Skin epidermis (tissue), 12 donors: ENCODE data around the gene FKBP8.
A peak's percentile ranks its signal among the peaks of the same experiment; 100 is the strongest.
"Not testable (repeated sequence)": the region's sequence is repeated elsewhere in the genome, so short reads cannot be mapped to it uniquely, and the experiment has no call there.

Experiments
- H3K27ac ChIP-seq, 21 experiments: fragments of 200-600 bp; sonication (generic) in 11 of 21; one replicate each; pipeline ENCODE4 v1.5.0; 2020; ENCODE audit warnings: mild to moderate bottlenecking in 3 of 21, inconsistent platforms in 2 of 21, moderate library complexity in 2 of 21
- H3K4me3 ChIP-seq, 7 experiments: fragments of 200-600 bp; sonication (generic) in 2 of 7; one replicate each; pipeline ENCODE4 v1.5.0; 2020; ENCODE audit warnings: inconsistent platforms in 2 of 7, mild to moderate bottlenecking in 2 of 7, moderate library complexity in 1 of 7

FKBP8 gene

DNA sequence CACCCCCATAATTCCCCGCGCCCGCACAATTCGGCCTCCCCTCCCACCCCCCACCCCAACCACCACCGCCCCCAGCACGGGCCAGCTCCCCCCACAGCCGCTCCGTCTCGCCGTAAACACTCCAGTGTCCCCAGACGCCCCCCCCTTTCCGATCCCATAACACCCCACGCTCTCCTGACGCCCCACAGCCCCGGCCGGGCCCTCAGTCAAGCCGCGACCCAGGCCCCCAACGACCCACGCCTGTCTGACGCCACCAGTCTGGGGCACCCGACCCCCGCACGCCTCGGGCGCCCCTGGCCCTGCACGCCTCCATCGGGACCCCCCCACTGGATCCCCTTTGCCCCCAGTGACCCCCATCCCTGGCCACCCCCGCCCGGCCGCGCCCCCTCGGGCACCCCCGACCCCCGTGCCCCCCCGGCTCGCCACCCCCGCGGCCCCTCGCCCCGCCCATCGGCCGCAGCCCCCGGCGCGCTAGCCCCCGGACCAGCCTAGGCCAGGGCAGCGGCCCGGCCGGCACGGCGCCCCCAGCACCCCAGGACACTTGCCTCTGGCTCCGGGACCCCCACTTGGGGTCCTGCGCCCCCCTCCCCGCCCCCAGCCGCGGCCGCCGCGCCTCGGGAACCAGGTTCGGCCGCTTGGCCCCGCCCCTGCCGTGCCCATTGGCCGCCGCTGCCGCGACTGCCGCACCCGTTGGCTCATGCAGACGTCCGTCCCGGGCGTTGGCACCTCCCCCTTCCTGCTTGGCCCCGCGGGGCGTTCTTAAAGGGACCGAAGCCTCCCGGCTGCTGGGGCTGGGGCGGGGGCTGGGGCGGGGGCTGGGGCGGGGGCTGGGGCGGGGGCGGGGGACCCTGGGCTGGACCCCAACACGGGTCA is at the start of gene FKBP8:
TSS of gene FKBP8 (minus strand) at position 633 of the 873 bp plus-strand sequence. CDS start 1,603 bp downstream, outside the sequence.
- Histone ChIP-seq H3K27ac (peak within 1 kb of the TSS; percentile 86 to 97 (median 92)), H3K4me3 (peak within 1 kb of the TSS; percentile 58 to 82 (median 66))

GRCh38 chr19:18592732-18593131 is 49.4 kb upstream of the FKBP8 start:
- H3K27ac ChIP-seq, result peak overlapping the region in 1 of 21 experiments; percentile 10
- not testable (repeated sequence) for H3K4me3 ChIP-seq

DNA sequence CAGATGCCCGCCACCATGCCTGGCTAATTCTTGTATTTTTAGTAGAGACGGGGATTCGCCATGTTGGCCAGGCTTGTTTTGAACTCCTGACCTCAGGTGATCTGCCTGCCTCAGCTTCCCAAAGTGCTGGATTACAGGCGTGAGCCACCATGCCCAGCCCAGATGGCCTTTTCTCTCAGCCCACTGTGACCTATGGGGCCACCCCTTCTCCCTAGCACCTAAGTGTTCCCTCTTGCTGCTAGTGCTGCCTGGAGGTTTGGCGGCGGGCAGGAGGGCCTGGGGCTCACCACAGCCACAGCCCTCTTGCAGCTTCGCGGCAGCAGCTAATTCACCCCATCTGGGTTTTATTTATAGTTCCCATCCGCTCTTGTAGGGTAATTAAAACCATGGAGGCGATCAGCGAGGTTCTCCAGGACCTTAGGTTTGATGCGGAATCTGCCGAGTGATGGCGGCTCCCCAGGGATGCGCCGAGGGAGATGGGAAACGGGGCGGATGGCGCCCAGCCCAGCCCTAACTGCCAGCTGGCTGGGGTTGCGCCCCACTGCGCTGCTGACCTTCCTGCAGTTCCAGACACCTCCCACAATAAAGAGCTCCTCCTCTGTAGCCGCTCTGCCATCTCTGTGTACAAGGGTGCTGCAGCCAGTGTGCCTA is 48.5 kb upstream of the FKBP8 start:
- Histone ChIP-seq H3K4me3 (no peak overlapping the region), H3K27ac (no peak overlapping the region)

DNA sequence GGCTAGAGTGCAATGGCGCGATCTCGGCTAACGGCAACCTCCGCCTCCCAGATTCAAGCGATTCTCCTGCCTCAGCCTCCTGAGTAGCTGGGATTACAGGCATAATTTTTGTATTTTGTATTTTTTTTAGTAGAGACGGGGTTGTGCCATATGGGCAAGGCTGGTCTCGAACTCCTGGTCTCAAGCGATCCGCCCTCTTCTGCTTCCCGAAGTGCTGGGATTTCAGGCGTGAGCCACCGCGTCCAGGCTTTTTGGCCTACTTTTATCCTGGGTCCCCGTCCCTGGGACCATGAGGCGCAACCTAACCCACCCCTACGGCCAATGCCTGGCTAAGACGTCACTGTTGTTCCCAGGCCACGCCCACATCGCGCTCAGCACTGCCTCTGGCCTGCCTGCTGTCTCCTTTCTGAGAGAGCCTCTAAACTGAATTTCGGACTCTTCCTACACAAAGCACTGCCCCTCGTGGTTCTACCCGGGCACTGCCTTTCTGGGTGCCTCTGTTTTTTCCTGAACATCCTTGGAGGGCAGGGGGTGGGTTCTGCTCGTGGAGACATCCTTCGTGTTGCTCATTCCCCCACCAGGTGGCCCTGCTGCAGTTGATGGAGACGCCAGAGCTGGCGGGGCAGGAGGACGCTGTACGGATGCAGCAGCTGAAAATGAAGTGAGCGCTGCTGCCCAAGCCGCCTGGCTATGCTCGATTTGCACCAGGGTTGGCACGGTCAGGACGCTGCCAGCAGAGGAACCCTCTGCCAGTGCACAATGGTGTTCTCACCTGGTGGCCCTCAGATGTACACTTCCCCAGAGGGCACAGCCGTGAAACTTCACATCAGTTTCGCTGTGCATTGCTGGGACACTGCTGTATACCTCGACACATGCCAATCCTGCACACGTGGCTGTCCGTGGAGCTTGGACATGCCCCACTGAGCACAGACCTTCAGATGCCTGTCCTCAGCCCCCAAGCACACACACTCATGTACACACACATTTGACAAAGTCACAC is 47.2 kb upstream of the FKBP8 start:
- peak overlapping the region in 4 of 21 experiments; percentile 13 to 92 (median 82) for H3K27ac ChIP-seq
- H3K4me3 ChIP-seq, result peak overlapping the region in 4 of 7 experiments; percentile 59 to 91 (median 72)

DNA sequence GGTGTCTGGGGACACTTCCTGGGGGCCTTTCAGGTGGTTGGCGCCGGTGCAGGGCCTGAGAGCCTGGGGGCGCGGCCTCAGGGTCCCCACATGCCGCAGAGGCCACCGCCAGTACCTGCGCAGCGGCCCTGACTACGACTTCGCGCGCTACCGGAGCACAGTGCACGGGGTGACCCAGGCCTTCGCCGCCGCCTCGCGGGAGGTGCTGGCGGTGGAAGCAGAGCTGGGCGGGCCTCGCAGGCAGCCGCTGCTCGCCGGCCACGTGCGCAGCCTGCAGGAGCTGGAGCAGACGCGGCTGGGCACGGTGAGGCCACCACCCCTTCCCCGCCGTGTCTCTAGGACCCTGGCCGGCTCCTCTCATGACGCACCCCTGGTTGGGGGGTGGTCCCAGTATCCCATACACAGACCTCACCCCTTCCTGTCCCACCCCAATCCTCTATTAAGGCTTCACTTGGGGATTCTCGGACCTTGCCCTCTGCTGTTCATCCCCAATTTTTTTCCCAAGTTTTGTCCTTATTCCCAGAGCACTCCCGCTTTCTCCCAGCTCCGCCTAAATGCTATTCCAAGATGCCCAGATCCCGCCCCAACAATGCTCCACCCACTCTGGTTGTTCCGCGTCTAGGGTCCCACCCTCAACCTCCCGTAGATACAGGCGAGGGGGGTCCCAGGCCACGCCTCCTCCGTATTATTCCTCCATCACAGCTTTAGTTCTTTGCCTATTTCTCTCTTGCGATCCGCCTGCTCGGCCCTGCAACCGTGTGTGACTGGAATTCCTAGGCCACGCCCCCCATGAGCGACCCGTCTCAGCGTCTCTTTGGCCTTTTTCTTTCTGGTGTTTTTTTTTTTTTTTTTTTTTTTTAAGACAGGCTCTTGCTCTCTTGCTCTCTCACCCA is 46.3 kb upstream of the FKBP8 start:
- H3K4me3 ChIP-seq, result peak overlapping the region; percentile 49 to 93 (median 83)
- peak overlapping the region; percentile 68 to 98 (median 91) for H3K27ac ChIP-seq

DNA sequence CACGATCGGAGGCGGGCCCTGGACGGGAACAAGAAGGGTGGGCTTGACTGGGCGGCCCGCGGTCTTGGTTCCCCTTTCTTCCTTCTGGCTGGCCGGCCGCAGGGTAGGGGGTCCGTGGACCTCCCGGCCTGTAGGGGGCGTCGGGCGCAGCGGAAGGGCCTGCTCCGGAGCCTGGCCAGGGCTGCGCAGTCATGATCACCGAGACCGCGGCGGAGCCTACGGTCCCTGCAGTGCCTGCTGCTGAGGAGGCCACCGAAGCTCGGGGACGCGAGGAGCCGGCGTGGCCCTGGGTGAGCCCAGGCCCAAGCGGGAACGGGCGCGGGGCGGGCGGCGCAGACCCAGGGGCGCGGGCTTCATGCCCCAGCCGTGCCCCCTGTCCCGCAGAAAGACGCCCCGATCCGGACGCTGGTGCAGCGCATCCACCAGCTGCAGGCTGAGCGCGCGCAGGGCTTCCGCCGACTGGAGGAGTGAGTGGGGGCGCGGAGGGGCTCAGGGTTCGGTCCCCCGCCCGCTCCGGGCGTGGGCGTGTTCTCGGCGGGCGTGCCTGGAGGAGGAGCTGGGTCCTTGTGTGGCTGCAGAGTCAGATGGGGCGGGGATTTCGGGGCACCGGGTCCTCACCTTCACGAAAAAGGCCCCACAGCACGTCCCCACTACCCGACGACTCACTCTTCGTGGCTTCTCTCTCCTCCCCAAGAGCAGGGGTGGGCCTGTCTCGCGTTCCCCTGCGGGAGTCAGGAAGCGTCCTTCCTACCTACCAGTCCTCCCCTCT is 45.4 kb upstream of the FKBP8 start, which contains the start of gene REX1BD:
TSS of gene REX1BD (plus strand) at position 188 of the 769 bp plus-strand sequence. CDS start at position 192, 4 bp downstream.
- H3K27ac ChIP-seq, result peak within 1 kb of the TSS; percentile 68 to 98 (median 91)

GRCh38 chr19:18587962-18588610 is 44.7 kb upstream of the FKBP8 start:
- peak overlapping the region; percentile 49 to 93 (median 83) for H3K4me3 ChIP-seq

More for the DNA sequence above, 45.4 kb upstream of the FKBP8 start, which contains the start of gene REX1BD:
- peak within 1 kb of the TSS; percentile 49 to 93 (median 83) for H3K4me3 ChIP-seq

DNA sequence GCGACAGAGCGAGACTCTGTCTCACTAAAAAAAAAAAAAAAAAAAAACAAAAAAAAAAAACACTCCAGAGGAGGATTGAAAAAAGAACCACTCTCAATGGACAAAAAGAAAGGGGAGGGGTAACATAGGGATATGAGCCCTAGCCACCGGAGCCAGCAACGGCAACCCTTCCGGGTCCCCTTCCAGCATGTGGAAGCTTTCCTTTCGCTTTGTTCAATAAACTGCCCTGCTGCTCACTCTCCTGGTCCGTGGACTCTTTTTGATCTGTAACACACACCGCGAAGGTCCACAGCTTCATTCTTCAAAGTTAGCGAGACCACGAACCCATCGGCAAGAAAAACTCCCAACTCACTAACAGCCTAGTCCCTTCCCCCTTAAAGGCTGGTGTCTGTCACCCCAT is 44.2 kb upstream of the FKBP8 start:
- H3K4me3 ChIP-seq, result no peak overlapping the region

More at GRCh38 chr19:18587962-18588610, 44.7 kb upstream of the FKBP8 start:
- H3K27ac ChIP-seq, result peak overlapping the region in 20 of 21 experiments; percentile 73 to 98 (median 91)

GRCh38 chr19:18586306-18586705 is 42.9 kb upstream of the FKBP8 start:
- no peak overlapping the region for H3K4me3 ChIP-seq
- no peak overlapping the region for H3K27ac ChIP-seq

More for the DNA sequence above, 44.2 kb upstream of the FKBP8 start:
- H3K27ac ChIP-seq, result peak overlapping the region in 10 of 21 experiments; percentile 73 to 97 (median 92)

- Histone ChIP-seq H3K27ac (no peak overlapping the region), H3K4me3 (no peak overlapping the region)
Observed at GRCh38 chr19:18580311-18580710, 36.9 kb upstream of the FKBP8 start.

GRCh38 chr19:18577365-18577914 is 34.1 kb upstream of the FKBP8 start:
- no peak overlapping the region for H3K27ac ChIP-seq
- H3K4me3 ChIP-seq, result no peak overlapping the region

DNA sequence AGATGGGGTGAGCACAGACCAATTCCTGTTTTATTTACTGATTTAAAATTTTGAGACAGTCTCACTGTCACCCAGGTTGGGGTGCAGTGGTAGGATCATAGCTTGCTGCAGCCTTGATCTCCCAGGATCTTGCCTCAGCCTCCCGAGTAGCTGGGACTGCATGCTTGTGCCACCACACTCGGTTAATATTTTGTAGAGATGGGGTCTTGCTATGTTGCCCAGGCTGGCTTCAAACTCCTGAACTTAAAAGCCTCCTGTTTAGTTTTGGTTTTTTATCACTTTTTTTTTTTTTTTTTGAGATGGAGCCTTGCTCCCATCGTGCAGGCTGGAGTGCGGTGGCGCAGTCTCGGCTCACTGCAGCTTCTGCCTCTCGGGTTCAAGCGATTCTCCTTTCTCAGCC is 33.0 kb upstream of the FKBP8 start:
- Histone ChIP-seq H3K4me3 (no peak overlapping the region), H3K27ac (no peak overlapping the region)

GRCh38 chr19:18574691-18575291 is 31.4 kb upstream of the FKBP8 start:
- Histone ChIP-seq H3K4me3 (no peak overlapping the region), H3K27ac (no peak overlapping the region)

- peak within 1 kb of the TSS; percentile 75 to 99 (median 85) for H3K4me3 ChIP-seq
- peak within 1 kb of the TSS; percentile 73 to 98 (median 93) for H3K27ac ChIP-seq
Observed at GRCh38 chr19:18571564-18572344, 28.4 kb upstream of the FKBP8 start, which contains the start of gene UBA52. Gene UBA52, plus strand, starts transcription at chr19:18571857. Its CDS starts 1,444 bp downstream, at chr19:18573301.

DNA sequence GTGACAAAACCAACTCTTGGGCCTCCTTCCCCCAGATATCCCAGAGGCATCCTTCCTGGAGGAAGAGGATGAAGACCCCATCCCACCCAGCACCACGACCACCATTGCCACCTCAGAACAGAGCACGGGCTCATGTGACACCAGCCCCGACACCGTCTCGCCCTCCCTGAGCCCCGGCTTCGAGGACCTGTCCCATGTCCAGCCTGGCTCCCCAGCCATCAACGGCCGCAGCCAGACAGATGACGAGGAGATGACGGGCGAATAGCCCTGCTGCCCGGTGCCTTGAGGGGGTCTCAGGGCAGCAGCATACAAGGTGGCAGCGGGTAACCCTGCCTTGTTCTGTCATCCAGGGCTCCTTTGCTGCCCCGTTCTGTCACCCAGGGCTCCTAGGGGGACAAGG is 25.0 kb upstream of the FKBP8 start:
- no peak overlapping the region for H3K27ac ChIP-seq
- H3K4me3 ChIP-seq, result no peak overlapping the region
